ENCODE results near the gene C20orf173.

C20orf173 gene

DNA sequence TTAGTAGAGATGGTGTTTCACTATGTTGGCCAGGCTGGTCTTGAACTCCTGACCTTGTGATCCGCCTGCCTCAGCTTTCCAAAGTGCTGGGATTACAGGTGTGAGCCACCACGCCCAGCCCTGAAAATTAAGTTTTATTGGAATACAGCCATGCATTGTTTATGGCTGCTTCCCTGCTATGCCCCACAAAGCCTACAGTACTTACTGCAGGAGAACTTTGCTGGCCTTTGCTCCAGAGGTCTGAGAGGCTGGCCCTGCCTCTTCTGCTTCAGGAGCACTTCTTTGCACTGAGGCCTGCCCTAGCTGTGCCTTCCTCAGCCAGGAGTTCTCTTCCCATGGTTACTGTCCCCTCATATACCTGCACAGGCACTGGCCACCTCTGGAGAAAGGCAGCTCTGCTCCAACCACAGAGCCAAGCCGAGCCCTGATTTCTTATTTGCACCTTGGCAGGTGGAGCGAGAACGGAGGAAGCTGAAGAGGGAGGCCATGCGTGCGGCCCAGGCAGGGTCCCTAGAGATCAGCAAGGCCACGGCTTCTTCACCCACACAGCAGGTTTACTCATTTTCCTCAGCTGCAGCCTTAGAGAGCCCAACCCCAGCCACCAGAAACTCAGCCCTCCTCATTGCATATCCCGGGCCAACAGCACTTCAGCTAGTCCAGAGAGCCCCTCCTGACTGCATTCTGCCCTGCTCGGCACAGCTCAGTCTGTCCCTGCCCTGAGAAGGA is 20.8 kb downstream of the C20orf173 start:
- peaks cover 13% of the 10 kb centered on the region for H3K4me1 Mint-ChIP-seq
- no peaks in the 10 kb centered on the region for H3K9me3 Mint-ChIP-seq
- H3K27ac Mint-ChIP-seq = no peak overlapping the region
- H3K36me3 Mint-ChIP-seq (ENCODE audit: low read depth) = peaks cover 50% of the 10 kb centered on the region
- H3K4me3 Mint-ChIP-seq = no peak overlapping the region
- no peaks in the 10 kb centered on the region for H3K27me3 Mint-ChIP-seq (ENCODE audit: low read depth)
- TF ChIP-seq, protein P1, sequence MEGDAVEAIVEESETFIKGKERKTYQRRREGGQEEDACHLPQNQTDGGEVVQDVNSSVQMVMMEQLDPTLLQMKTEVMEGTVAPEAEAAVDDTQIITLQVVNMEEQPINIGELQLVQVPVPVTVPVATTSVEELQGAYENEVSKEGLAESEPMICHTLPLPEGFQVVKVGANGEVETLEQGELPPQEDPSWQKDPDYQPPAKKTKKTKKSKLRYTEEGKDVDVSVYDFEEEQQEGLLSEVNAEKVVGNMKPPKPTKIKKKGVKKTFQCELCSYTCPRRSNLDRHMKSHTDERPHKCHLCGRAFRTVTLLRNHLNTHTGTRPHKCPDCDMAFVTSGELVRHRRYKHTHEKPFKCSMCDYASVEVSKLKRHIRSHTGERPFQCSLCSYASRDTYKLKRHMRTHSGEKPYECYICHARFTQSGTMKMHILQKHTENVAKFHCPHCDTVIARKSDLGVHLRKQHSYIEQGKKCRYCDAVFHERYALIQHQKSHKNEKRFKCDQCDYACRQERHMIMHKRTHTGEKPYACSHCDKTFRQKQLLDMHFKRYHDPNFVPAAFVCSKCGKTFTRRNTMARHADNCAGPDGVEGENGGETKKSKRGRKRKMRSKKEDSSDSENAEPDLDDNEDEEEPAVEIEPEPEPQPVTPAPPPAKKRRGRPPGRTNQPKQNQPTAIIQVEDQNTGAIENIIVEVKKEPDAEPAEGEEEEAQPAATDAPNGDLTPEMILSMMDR (IDR thresholded peaks at IDR 0.05; ENCODE audit: unreplicated experiment in 3 of 3) = no peak

GRCh38 chr20:35506872-35507638 is 22.4 kb downstream of the C20orf173 start:
- H3K27me3 Mint-ChIP-seq (ENCODE audit: low read depth) = no peaks in the 10 kb centered on the region
- TF ChIP-seq, protein P1 (IDR thresholded peaks at IDR 0.05; ENCODE audit: unreplicated experiment in 3 of 3) = no peak
- H3K4me1 Mint-ChIP-seq = peaks cover 29% of the 10 kb centered on the region
- peaks cover 62% of the 10 kb centered on the region for H3K36me3 Mint-ChIP-seq (ENCODE audit: low read depth)
- no peak overlapping the region for H3K27ac Mint-ChIP-seq
- no peak overlapping the region for H3K4me3 Mint-ChIP-seq
- H3K9me3 Mint-ChIP-seq = no peaks in the 10 kb centered on the region

- peaks cover 64% of the 10 kb centered on the region for H3K36me3 Mint-ChIP-seq (ENCODE audit: low read depth)
- TF ChIP-seq, protein P1 (IDR thresholded peaks at IDR 0.05; ENCODE audit: unreplicated experiment in 3 of 3) = no peak
- H3K27ac Mint-ChIP-seq = no peak overlapping the region
- H3K4me1 Mint-ChIP-seq = peaks cover 30% of the 10 kb centered on the region
- H3K4me3 Mint-ChIP-seq = no peak overlapping the region
- H3K27me3 Mint-ChIP-seq (ENCODE audit: low read depth) = no peaks in the 10 kb centered on the region
- no peaks in the 10 kb centered on the region for H3K9me3 Mint-ChIP-seq
Measured at GRCh38 chr20:35506179-35506578, 23.3 kb downstream of the C20orf173 start.

DNA sequence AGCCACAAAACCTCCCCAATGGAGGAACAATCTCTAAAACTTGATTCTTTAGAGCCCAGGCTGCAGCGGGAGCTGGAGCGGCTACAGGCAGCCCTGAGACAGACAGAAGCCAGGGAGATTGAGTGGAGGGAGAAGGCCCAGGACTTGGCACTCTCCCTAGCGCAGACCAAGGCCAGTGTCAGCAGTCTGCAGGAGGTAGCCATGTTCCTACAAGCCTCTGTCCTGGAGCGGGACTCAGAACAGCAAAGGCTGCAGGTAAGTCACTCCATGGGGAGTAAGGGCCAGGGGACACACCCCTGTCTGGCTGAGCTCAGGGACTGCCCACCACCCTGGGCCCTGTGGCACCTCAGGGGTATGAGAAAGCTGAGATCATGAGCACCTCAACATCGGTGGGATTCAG is 24.7 kb downstream of the C20orf173 start:
- TF ChIP-seq, protein P1 (IDR thresholded peaks at IDR 0.05; ENCODE audit: unreplicated experiment in 3 of 3) = no peak
- H3K4me1 Mint-ChIP-seq = peaks cover 30% of the 10 kb centered on the region
- no peaks in the 10 kb centered on the region for H3K9me3 Mint-ChIP-seq
- H3K27ac Mint-ChIP-seq = peak overlapping the region in 1 of 3 experiments; percentile 22
- H3K4me3 Mint-ChIP-seq = no peak overlapping the region
- H3K36me3 Mint-ChIP-seq (ENCODE audit: low read depth) = peaks cover 77% of the 10 kb centered on the region
- H3K27me3 Mint-ChIP-seq (ENCODE audit: low read depth) = no peaks in the 10 kb centered on the region

DNA sequence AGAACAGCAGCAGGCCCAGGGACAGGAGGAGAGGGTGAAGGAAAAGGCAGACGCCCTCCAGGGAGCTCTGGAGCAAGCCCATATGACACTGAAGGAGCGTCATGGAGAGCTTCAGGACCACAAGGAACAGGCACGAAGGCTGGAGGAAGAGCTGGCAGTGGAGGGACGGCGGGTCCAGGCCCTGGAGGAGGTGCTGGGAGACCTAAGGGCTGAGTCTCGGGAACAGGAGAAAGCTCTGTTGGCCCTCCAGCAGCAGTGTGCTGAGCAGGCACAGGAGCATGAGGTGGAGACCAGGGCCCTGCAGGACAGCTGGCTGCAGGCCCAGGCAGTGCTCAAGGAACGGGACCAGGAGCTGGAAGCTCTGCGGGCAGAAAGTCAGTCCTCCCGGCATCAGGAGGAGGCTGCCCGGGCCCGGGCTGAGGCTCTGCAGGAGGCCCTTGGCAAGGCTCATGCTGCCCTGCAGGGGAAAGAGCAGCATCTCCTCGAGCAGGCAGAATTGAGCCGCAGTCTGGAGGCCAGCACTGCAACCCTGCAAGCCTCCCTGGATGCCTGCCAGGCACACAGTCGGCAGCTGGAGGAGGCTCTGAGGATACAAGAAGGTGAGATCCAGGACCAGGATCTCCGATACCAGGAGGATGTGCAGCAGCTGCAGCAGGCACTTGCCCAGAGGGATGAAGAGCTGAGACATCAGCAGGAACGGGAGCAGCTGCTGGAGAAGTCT is 25.5 kb downstream of the C20orf173 start:
- TF ChIP-seq, protein P1 (IDR thresholded peaks at IDR 0.05; ENCODE audit: unreplicated experiment in 3 of 3) = no peak
- Mint-ChIP-seq H3K27ac (peak overlapping the region in 2 of 3 experiments; percentile 22 to 34), H3K27me3 (ENCODE audit: low read depth) (no peaks in the 10 kb centered on the region), H3K9me3 (no peaks in the 10 kb centered on the region), H3K36me3 (ENCODE audit: low read depth) (peaks cover 77% of the 10 kb centered on the region), H3K4me1 (peaks cover 30% of the 10 kb centered on the region), H3K4me3 (no peak overlapping the region)
